GM23248 (cell line): ENCODE measurements around the gene KCND3. TPM values are rescaled to one million over a fixed set of nuclear protein-coding genes. Genes with fewer than 3 reads are reported as not detected.

Experiments used
- DNase-seq: peaks from one replicate; pipeline ENCODE4 v3.0.0-alpha.2; 2015
- H2AFZ ChIP-seq: fragments of 200-600 bp; sonication (generic); 2 replicates; pipeline ENCODE4 v1.6.1; 2016; ENCODE audit warnings: antibody characterized with exemption
- H3F3A ChIP-seq: fragments of 200-600 bp; sonication (generic); 2 replicates; pipeline ENCODE4 v1.6.1; 2016; ENCODE audit warnings: mild to moderate bottlenecking, antibody characterized with exemption, mixed run types; ENCODE audit not compliant: insufficient read depth
- H3K27ac ChIP-seq: fragments of 200-600 bp; sonication (generic); 2 replicates; pipeline ENCODE4 v1.5.1; 2016; ENCODE audit warnings: mild to moderate bottlenecking
- H3K27me3 ChIP-seq: fragments of 200-600 bp; sonication (generic); replicated peaks from 2 replicates; pipeline ENCODE4 v1.6.1; 2016; ENCODE audit warnings: mild to moderate bottlenecking; ENCODE audit not compliant: insufficient read depth
- H3K36me3 ChIP-seq: fragments of 200-600 bp; sonication (generic); 2 replicates; pipeline ENCODE4 v1.6.1; 2016; ENCODE audit warnings: low read depth, mild to moderate bottlenecking
- H3K4me1 ChIP-seq: fragments of 200-600 bp; sonication (generic); 2 replicates; pipeline ENCODE4 v1.6.1; 2016; ENCODE audit warnings: mild to moderate bottlenecking; ENCODE audit not compliant: insufficient read depth
- H3K4me2 ChIP-seq: fragments of 200-600 bp; sonication (generic); one replicate; pipeline ENCODE4 v1.6.1; 2016; ENCODE audit warnings: mild to moderate bottlenecking; ENCODE audit not compliant: unreplicated experiment
- H3K4me3 ChIP-seq: fragments of 200-600 bp; sonication (generic); 2 replicates; pipeline ENCODE4 v1.5.1; 2016; ENCODE audit warnings: mild to moderate bottlenecking
- H3K79me2 ChIP-seq: fragments of 200-600 bp; sonication (generic); 2 replicates; pipeline ENCODE4 v1.6.1; 2016; ENCODE audit warnings: mild to moderate bottlenecking; ENCODE audit not compliant: insufficient read depth
- H3K9ac ChIP-seq: fragments of 200-600 bp; sonication (generic); 2 replicates; pipeline ENCODE4 v1.6.1; 2016; ENCODE audit warnings: mild to moderate bottlenecking
- H3K9me2 ChIP-seq: fragments of 200-600 bp; sonication (generic); 2 replicates; pipeline ENCODE4 v1.6.1; 2016; ENCODE audit warnings: mixed run types, mild to moderate bottlenecking, moderate library complexity; ENCODE audit not compliant: insufficient read depth
- H3K9me3 ChIP-seq: fragments of 200-600 bp; sonication (generic); one replicate; pipeline ENCODE4 v1.6.1; 2017; ENCODE audit warnings: low read depth
- H4K20me1 ChIP-seq: fragments of 200-600 bp; sonication (generic); 2 replicates; pipeline ENCODE4 v1.6.0; 2016; ENCODE audit not compliant: insufficient read depth
- EZH2 ChIP-seq: fragments of 200-600 bp; sonication (generic); IDR thresholded peaks from 2 replicates; pipeline ENCODE4 v1.6.1; 2018; ENCODE audit warnings: antibody characterized with exemption, mild to moderate bottlenecking; ENCODE audit not compliant: insufficient read depth, poor library complexity, severe bottlenecking
- EZH2phosphoT487 ChIP-seq: fragments of 200-600 bp; sonication (generic); IDR thresholded peaks from 2 replicates; pipeline ENCODE4 v1.6.1; 2018; ENCODE audit warnings: antibody characterized with exemption, moderate library complexity, mild to moderate bottlenecking, low read depth; ENCODE audit not compliant: insufficient read depth
- WGBS, 2 experiments: methylation state at CpG; one replicate each; pipeline ENCODE4 v1.1.6; 2015 to 2017; ENCODE audit warnings: low lambda C conversion rate in 2 of 2, low coverage in 1 of 2; ENCODE audit errors: missing lambda C conversion rate in 2 of 2; 5-methylcytosine and 5-hydroxymethylcytosine counted together
- in situ Hi-C: fragments of 300-500 bp; cut with MboI; formaldehyde crosslinking; loops from 2 replicates; pipeline ENCODE4 v1.15.0; 2020
- polyA plus RNA-seq: library from polyadenylated mRNA; unstranded; fragments of >200 nt; fragmentation: Nextera tagmentation; extraction: Ambion mirVana; gene quantifications from 2 replicates; pipeline ENCODE4 v1.2.1, GENCODE V29; 2016
- total RNA-seq: library from RNA; depleted of rRNA; stranded (reverse); fragments of >200 nt; shearing (Covaris generic); gene quantifications from 2 replicates; pipeline ENCODE4 v1.2.3, GENCODE V29; 2014

Gene KCND3
- total and polyA plus RNA-seq, 2 experiments from 2014 or later: 0.08 to 0.22 TPM

- Histone ChIP-seq H3K4me2 (no peak overlapping the region), H3K27me3 (0 out of 2 replicates have a peak, but pooled peaks cover 5% of the 10 kb centered on the region), H3K27ac (no peak overlapping the region), H3K4me3 (no peak overlapping the region), H2AFZ (no peak overlapping the region), H3K79me2 (no peaks in the 10 kb centered on the region), H3K9me2 (no peaks in the 10 kb centered on the region), H4K20me1 (no peaks in the 10 kb centered on the region), H3F3A (no peaks in the 10 kb centered on the region), H3K9me3 (no peaks in the 10 kb centered on the region), H3K4me1 (no peaks in the 10 kb centered on the region), H3K36me3 (no peaks in the 10 kb centered on the region), H3K9ac (no peak overlapping the region)
- in situ Hi-C loops: no loop called here
- TF ChIP-seq EZH2phosphoT487 (no peak), EZH2 (no peak)
- WGBS, 2 experiments: 44 to 55% methylated on average over 7 of the region's 7 CpGs
- DNase-seq: no peak
Observed at GRCh38 chr1:111841189-111841588, 148.3 kb downstream of the KCND3 start.

DNA sequence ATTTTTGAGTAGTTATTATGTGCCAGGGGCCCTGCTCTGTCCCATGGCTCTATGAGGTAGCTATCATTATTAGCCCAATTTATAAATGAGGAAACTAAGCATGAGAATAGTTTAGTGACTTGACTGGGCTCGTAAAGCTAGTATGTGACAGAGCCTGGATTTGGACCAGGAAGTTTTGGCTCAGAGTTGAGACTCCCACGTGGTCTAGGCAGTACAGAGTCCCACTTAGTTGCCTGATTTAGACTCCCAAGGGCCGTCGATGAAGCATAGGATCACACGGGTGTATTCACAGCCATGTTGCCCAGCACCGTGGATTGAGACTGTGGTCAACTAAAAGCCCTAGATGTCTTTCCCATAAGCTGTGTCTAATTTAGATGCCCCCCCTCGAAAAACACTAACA lies 152.1 kb downstream of the KCND3 start:
- no peaks in the 10 kb centered on the region for H3K79me2 ChIP-seq
- DNase-seq: no peak
- H3K9me3 ChIP-seq: no peaks in the 10 kb centered on the region
- H4K20me1 ChIP-seq: no peaks in the 10 kb centered on the region
- 0 out of 2 replicates have a peak, but pooled peaks cover 5% of the 10 kb centered on the region for H3K27me3 ChIP-seq
- no peaks in the 10 kb centered on the region for H3K36me3 ChIP-seq
- H3K9ac ChIP-seq: no peak overlapping the region
- in situ Hi-C loops: no loop called here
- H3K9me2 ChIP-seq: no peaks in the 10 kb centered on the region
- no peaks in the 10 kb centered on the region for H3K4me1 ChIP-seq
- no peak for TF ChIP-seq EZH2phosphoT487
- H3F3A ChIP-seq: no peaks in the 10 kb centered on the region
- WGBS, 2 experiments: 45 to 51% methylated on average over 7 of the region's 7 CpGs
- H3K27ac ChIP-seq: no peak overlapping the region
- no peak overlapping the region for H3K4me2 ChIP-seq
- H2AFZ ChIP-seq: no peak overlapping the region
- H3K4me3 ChIP-seq: no peak overlapping the region

- Histone ChIP-seq H3K4me3 (no peak overlapping the region), H2AFZ (no peak overlapping the region), H3K4me1 (no peaks in the 10 kb centered on the region), H3K79me2 (no peaks in the 10 kb centered on the region), H4K20me1 (no peaks in the 10 kb centered on the region), H3F3A (no peaks in the 10 kb centered on the region), H3K9me3 (no peaks in the 10 kb centered on the region), H3K27me3 (0 out of 2 replicates have a peak, but pooled peaks cover 5% of the 10 kb centered on the region), H3K9me2 (no peaks in the 10 kb centered on the region), H3K27ac (no peak overlapping the region), H3K4me2 (no peak overlapping the region), H3K9ac (no peak overlapping the region), H3K36me3 (no peaks in the 10 kb centered on the region)
- 66 to 81% methylated on average over 7 of the region's 7 CpGs for WGBS, 2 experiments
- TF ChIP-seq EZH2: no peak
- no peak for TF ChIP-seq EZH2phosphoT487
- DNase-seq: no peak
- in situ Hi-C loops: no loop called here
Observed at GRCh38 chr1:111836111-111836510, 153.4 kb downstream of the KCND3 start.

DNA sequence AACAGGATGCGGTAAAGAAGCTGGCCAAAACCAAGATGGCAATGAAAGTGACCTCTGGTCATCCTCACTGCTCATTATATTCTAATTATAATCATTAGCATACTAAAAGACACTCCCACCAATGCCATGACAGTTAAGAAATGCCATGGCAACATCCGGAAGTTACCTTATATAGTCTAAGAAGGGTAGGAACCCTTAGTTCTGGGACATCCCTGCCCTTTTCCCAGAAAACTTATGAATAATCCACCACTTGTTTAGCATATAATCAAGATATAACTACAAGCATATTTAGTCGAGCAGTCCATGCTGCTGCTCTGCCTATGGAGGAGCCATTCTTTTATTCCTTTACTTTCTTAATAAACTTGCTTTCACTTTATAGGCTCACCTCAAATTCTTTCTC lies 154.0 kb downstream of the KCND3 start:
- Histone ChIP-seq H2AFZ (no peak overlapping the region), H3K27me3 (0 out of 2 replicates have a peak, but pooled peaks cover 5% of the 10 kb centered on the region), H3K36me3 (no peaks in the 10 kb centered on the region), H3K9me2 (no peaks in the 10 kb centered on the region), H3K79me2 (no peaks in the 10 kb centered on the region), H3F3A (no peaks in the 10 kb centered on the region), H3K27ac (no peak overlapping the region), H4K20me1 (no peaks in the 10 kb centered on the region), H3K4me2 (no peak overlapping the region), H3K4me1 (no peaks in the 10 kb centered on the region), H3K9me3 (no peaks in the 10 kb centered on the region), H3K9ac (no peak overlapping the region), H3K4me3 (no peak overlapping the region)
- 26 to 45% methylated on average over 3 of the region's 3 CpGs for WGBS, 2 experiments
- no peak for DNase-seq
- TF ChIP-seq EZH2: no peak
- TF ChIP-seq EZH2phosphoT487: no peak
- in situ Hi-C loops: no loop called here

DNA sequence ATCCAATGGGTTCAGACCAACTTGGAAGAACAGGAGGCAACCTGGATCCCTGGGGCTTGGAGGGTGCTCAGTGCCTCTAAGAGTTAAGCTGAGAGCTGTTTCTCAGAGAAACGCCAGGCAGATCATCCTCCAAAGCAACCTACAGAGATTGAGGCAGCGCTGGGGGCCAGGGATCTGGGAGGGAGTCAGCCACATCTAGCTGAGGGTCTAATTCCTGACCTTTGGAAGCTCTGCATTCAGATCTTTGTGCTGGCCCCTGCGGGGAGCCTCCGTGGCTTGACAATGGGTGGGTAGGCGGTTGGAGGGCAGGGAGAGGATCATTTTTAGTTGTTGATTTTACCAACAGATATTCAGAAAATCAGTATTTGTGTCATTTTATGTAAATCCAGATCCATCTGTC lies 154.5 kb downstream of the KCND3 start:
- 13 to 22% methylated on average over 5 of the region's 5 CpGs for WGBS, 2 experiments
- H3K79me2 ChIP-seq: no peaks in the 10 kb centered on the region

More for the DNA sequence above, 154.5 kb downstream of the KCND3 start:
- Histone ChIP-seq H3K9me2 (no peaks in the 10 kb centered on the region), H3K4me1 (no peaks in the 10 kb centered on the region), H3K27me3 (0 out of 2 replicates have a peak, but pooled peaks cover 3% of the 10 kb centered on the region), H2AFZ (no peak overlapping the region), H3F3A (no peaks in the 10 kb centered on the region), H4K20me1 (no peaks in the 10 kb centered on the region), H3K9me3 (no peaks in the 10 kb centered on the region), H3K9ac (no peak overlapping the region), H3K27ac (no peak overlapping the region), H3K4me2 (no peak overlapping the region), H3K4me3 (no peak overlapping the region), H3K36me3 (no peaks in the 10 kb centered on the region)
- no peak for DNase-seq
- in situ Hi-C loops: no loop called here
- TF ChIP-seq EZH2phosphoT487 (no peak), EZH2 (no peak)
